NCI-H345 (cell line): ENCODE data around the gene FHAD1.

Source experiments
- DNase-seq: peaks from one replicate; lab custom pipeline; 2025; lab: John Stamatoyannopoulos, UW

The FHAD1 gene

DNA sequence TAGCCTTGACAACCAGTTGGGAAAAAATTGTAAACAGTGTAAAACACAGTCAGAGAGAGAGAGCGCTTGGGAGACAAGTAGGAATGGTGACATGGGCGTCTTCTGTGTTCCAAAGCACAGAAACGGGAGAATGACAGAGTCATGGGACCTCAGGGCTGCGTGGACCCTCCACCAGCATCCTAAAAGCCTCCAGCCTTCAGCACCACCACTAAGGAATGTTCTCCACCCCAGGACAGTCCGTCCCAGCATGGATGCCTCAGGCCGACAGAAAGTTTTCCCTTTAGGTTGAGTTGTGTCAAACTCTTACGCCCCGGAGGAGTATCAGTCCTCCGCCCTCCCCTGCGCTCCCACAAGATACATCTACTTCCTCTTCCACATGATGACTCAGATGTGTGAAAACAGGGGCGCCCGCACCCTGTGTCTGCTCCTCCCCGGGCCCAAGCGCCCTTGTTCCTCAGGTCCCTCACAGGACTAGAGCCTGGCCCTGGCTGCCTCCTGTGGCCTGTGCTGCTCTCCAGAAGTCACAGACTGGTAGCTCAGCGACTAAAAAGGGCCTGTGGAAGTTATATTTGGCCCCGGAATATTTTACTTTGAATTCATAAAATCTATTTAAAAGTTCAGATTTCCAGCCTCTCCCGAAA lies 98.8 kb downstream of the FHAD1 start:
- DNase-seq: no peak

- DNase-seq: no peak
These were observed 99.5 kb downstream of the FHAD1 start for GRCh38 chr1:15346346-15347030.

DNA sequence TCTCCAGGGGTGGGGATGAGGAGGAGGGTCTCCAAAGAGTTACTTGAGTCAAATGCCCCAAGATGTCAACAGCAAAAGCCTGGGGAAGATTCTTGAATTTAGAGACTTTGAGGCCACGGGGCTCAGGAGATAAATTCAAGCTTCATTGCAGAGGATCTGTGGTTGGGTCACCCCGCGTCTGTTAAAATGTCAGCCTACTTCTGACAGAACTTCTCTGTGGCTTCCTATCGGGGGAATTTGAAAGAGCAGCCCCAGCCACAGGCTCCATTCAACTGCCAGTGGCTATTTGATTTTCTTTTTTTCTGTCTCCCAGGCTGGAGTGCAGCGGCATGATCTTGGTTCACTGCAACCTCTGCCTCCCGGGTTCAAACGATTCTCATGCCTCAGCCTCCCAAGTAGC lies 100.2 kb downstream of the FHAD1 start:
- no peak for DNase-seq

DNA sequence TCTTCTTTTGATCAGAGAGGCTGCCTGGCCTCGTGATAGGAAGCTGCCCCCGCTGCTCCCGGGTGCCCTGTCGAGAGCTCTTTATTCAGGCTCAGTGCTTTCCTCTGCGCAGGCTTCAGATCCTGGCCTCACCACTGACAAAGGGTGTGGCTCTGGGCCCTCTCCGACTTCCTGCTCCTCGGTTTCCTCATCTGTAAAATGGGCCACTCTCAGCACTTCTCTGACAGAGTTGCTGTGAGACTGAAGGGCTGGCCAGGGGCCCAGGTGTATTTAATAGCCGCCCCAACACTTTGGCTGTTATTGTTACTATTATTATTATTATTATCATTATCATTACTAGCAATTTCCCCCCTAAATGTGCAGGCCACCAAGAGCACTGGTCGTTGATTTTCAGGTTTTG lies 101.6 kb downstream of the FHAD1 start:
- no peak for DNase-seq

- no peak for DNase-seq
These were observed 102.1 kb downstream of the FHAD1 start for GRCh38 chr1:15349133-15349532.

GRCh38 chr1:15350151-15350550 lies 103.1 kb downstream of the FHAD1 start:
- DNase-seq: no peak

DNA sequence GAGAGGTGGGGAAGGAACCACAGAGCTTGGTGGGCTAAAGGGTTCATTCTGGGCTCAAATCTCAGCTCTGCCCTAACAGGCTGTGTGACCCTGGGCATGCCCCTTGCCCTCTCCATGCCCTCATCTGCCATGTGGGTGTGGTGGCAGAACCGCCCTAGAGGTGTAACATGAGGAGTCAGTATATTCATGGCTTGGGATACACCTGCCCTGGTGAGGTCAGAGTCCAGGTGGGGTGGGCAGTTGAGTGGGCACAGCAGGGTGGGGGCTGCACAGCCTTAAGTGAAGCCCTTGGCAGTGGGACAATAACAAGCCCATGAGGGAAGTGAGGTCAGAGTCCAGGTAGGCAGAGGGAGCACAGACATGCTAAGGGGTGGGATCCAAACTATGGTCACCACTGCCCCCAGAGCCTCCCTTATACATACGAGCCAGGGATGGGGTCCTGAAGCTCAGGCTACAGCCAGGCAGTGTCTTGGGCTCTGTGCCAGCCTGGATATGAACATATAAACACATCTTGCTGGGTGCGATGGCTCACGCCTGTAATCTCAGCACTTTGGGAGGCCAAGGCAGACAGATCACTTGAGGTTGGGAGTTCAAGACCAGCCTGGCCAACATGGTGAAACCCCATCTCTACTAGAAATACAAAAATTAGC lies 103.7 kb downstream of the FHAD1 start:
- no peak for DNase-seq

- DNase-seq: no peak
These were observed 104.3 kb downstream of the FHAD1 start for GRCh38 chr1:15351310-15351709.

DNA sequence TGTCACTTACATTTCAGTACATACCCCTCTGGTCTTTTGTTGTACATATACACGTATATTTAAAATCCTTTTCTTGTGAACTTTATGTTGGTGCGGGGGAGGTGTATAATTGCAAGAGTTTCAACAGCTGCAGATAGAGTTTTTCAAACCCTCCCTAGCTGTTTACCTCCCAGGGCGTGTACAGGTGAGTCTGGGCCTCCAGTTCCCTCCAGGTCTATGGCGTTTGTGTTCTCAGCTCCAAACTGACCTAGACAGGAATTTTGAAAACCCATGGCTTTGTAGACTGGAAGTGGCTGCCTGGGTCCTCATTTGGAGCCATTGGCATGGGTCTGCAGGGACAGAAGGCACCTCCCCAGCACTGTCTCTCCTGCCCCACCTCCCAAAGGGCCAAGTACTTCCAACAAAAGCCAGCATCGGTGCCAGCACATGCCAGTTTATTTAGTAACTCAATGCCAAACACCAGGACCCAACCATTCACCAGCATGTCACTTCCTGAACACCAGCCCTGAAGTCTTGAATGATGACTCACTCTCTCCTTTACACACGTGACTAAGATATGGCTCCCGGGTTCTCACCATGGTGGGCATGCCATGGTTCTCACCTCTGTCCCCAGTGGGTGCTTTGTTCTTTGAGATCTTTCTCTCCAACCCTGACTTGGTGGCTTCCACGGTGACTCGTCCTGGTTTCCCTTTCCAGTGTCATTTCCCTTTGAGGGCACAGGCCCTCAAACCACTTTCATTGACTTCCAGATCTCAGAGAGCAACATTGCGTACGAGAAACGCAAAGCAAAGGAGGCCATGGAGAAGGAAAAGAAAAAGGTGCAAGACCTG lies 105.3 kb downstream of the FHAD1 start:
- DNase-seq: peak; percentile 79

DNA sequence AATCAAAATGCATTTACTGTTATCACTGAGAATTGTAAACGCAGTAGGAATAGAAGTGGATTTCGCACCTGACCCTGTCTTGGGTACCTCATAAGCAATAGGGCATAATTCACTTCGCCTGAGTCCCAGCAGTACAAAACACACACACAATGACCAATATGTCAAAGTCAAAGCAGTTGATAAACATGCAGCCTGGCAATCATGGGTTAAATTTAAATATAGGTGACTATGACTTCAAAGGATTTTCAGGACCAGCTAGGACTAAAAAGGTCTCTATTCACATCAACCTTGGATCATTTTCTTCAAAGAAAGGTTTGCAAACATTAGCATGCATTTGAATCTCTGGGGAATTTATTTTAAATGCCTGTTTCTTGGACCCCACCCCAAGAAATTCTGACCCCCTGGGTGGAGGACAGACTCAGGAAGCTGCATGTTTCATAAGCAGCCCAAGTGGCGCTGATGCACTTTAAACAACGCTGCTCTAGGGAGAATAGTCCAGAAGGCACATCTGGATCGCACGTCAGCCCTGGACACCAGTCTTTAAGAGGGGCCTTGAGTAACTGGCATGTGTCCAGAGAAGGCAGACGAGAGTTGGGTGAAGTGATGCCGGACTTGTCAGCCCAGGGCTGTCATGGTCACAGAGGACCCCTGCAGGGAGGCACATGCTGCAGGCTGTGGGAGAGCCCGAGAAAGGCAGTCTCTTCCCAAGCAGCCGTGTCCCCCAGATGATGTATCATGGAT lies 107.0 kb downstream of the FHAD1 start:
- peak; percentile 70 for DNase-seq

GRCh38 chr1:15354580-15354965 lies 107.5 kb downstream of the FHAD1 start:
- DNase-seq: no peak

GRCh38 chr1:15355968-15356625 lies 109.1 kb downstream of the FHAD1 start:
- DNase-seq: no peak

GRCh38 chr1:15357612-15358207 lies 110.7 kb downstream of the FHAD1 start:
- no peak for DNase-seq

GRCh38 chr1:15358565-15359133 lies 111.6 kb downstream of the FHAD1 start:
- DNase-seq: no peak

- DNase-seq: no peak
These were observed 113.7 kb downstream of the FHAD1 start for GRCh38 chr1:15360700-15361099.

DNA sequence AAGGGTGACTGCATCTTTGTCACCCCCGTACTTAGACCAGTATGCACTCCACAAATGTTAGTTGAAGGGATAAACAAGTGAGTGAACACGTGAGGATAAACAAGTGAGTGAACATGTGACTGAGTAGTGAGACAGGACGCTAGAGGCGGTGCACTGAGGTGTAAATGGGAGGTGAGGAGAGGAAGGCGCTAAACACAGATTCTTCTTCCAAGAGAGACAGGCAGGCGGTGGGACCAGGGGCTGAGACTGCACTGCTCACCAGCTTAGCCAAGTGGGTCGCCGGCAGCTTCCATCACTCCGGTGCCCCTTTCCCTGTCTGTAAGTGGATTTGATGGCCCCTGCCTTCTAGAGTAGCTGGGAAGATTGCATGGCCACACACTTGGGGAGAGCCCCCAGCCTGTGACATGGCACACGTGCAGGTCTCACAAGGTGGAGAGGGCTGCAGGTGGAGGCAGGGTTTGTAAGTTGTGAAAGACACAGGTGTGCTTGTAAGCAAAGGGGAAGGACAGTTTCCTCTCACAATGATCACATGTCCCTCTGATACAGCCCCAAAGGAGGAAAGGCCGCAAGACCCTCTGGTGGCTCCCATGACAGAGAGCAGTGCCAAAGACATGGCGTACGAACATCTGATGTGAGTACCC lies 115.2 kb downstream of the FHAD1 start:
- no peak for DNase-seq

DNA sequence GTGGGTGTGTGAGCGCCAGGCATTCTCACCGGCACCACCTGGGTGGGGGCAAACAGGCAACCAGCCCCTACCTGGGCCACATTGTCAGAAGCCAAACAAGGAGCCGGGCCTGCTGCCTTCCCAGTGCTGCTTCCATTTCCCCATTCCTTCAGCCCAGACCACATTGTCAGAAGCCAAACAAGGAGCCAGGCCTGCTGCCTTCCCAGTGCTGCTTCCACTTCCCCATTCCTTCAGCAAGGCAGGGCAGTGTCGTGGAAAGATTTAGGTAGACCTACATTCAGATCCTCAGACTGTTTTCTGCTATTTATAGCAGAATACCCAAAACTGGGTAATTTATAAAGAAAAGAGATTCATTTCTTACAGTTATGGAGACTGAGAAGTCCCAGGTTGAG lies 115.7 kb downstream of the FHAD1 start:
- DNase-seq: no peak

DNA sequence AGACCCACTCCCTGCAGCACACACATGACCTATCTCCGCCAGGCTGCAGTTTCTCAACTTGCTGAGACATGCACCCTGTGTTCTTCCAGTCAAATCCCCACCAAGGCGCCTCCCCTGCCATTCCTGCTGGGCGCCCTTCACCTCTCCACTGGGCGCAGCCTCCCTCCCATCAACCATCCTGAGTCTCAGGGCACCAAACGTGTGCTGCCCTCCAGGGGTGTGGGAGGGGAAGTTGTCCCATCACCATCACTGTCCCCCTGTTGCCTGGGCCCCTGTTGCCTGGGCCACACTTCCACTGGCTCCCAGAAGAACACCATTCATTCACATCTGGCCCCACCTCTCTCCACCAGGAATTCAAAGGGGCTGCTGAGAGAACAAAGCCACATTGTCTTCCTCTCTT lies 117.7 kb downstream of the FHAD1 start:
- DNase-seq: no peak

DNA sequence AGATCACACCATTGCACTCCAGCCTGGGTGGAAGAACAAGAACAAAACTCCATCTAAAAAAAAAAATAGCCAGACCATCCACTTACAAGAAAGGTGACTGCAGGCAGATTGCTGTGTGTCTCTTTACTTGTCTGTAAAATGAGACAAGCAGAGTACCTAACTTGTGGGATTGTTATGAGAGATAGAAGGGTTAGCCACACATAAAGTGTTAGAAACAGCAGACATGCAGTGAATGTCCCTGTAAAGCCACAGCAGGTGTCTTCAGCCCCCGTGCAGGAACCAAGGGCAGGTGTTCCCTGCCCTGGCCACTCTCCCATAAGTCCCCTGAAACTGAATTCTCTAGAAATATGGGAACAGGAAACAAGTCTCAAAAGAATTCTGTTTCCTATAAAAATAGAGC lies 121.9 kb downstream of the FHAD1 start:
- DNase-seq: no peak

GRCh38 chr1:15370268-15370667 lies 123.2 kb downstream of the FHAD1 start:
- no peak for DNase-seq
